Choroid plexus epithelial cell (primary cell): Measurements from ENCODE around the gene IL1RAPL1.
A peak's percentile ranks its signal among the peaks of the same experiment; 100 is the strongest.

Experiments used
- DNase-seq: peaks from one replicate; pipeline ENCODE4 v3.0.0-alpha.2; 2010; ENCODE audit warnings: low read depth
- H3K4me3 ChIP-seq: 2 replicates; pipeline ENCODE4 v1.5.1; 2011; ENCODE audit warnings: low read depth, mild to moderate bottlenecking, control low read depth, low read length, moderate library complexity
- TF ChIP-seq, protein P1 (sequence below): conservative IDR thresholded peaks from 2 replicates; pipeline ENCODE4 v1.5.1; 2011; ENCODE audit warnings: low read depth, mild to moderate bottlenecking, control low read depth, inconsistent platforms, low read length, moderate library complexity

IL1RAPL1 gene

DNA sequence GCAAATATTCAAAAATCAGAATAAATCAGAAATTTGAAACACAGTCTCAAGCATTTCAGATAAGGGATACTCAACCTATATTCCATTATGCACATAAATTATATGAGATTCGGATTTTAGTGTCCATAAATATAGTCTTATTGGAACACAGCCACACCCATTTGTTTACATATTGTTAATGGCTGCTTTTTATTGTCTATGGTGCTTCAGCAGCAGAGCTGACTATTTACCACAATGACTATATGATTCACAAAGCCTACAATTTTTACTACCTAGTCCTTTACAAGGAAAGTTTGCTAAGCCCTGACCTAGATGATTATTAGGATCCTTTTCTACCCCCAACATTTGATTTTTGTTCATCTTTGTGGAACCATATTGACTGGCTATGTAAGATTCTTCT, 63.9 kb downstream of the IL1RAPL1 start:
- no peak for DNase-seq
- TF ChIP-seq, protein P1, sequence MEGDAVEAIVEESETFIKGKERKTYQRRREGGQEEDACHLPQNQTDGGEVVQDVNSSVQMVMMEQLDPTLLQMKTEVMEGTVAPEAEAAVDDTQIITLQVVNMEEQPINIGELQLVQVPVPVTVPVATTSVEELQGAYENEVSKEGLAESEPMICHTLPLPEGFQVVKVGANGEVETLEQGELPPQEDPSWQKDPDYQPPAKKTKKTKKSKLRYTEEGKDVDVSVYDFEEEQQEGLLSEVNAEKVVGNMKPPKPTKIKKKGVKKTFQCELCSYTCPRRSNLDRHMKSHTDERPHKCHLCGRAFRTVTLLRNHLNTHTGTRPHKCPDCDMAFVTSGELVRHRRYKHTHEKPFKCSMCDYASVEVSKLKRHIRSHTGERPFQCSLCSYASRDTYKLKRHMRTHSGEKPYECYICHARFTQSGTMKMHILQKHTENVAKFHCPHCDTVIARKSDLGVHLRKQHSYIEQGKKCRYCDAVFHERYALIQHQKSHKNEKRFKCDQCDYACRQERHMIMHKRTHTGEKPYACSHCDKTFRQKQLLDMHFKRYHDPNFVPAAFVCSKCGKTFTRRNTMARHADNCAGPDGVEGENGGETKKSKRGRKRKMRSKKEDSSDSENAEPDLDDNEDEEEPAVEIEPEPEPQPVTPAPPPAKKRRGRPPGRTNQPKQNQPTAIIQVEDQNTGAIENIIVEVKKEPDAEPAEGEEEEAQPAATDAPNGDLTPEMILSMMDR = no peak
- no peak overlapping the region for H3K4me3 ChIP-seq

DNA sequence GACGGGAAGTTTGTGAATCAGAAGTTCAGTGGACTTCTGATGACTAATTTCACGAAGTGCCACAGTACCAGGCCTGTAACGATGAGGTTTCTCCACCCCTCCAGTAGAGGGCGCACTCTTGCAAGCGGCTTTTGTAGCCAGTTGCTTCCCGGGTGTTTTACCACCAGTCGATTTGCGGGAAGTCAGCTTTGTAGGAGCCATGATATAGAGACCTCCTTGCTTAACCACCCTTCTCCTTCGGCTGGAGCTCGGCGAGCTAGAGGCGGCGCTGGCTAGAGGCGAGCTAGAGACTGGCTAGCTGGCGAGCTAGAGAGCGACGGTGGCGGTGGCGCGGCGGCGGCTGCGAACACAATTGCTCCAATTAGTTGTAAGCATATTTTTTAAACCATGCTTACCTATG, 72.0 kb downstream of the IL1RAPL1 start:
- no peak overlapping the region for H3K4me3 ChIP-seq
- TF ChIP-seq, protein P1 = peak; percentile 16
- no peak for DNase-seq

DNA sequence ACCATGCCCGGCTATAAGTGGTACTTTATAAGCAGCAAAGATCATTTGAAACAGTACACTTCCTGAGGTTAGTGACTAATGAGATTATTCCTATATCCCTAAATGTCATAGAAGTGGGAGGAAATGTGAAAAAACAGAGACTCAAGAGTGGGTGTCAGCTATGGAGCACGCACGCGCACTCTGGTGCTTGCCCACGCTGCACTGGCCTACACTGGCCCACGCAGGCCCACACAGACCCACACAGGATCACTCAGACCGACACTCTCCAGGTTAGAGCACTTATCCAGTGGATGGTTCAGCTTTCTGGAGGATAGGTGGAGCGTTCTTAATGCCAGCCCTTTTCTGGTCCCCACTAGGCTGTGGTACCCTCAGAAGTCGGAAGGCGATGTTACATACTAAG, 78.5 kb downstream of the IL1RAPL1 start:
- no peak overlapping the region for H3K4me3 ChIP-seq
- DNase-seq = no peak
- TF ChIP-seq, protein P1 = no peak

DNA sequence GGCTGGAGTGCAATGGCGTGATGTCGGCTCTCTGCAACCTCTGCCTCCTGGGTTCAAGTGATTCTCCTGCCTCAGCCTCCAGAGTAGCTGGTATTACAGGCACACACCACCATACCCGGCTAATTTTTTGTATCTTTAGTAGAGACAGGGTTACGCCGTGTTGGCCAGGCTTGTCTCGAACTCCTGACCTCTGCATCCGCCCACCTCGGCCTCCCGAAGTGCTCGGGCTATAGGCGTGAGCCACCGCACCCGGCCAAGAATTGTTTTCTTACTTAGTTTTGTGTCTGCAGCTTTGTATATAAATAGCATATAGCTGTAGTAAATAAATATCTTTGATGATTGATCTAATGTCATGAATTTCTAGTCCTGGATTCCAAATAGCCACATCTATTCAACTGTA, 81.1 kb downstream of the IL1RAPL1 start:
- TF ChIP-seq, protein P1 = no peak

DNA sequence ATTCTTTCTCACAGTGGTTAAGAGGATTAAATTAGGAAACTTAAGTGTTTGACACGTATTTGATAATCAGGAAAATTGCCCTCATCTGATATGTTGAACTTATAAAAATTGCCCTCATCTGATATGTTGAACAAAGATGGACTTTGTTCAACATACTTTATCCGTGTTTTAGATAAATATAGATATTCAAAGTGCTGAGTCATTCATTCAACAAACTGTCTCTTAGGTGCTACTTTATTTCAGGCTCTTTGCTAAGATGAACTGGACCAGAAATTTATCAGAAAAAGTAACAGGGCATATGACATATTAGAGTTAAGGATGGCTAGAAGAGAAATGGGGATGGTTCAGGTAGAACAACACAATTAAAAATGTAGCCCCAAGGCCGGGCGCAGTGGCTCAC, 81.7 kb downstream of the IL1RAPL1 start:
- no peak for DNase-seq
- H3K4me3 ChIP-seq = no peak overlapping the region
- TF ChIP-seq, protein P1 = no peak

More for the DNA sequence above, 81.1 kb downstream of the IL1RAPL1 start:
- no peak for DNase-seq
- no peak overlapping the region for H3K4me3 ChIP-seq

DNA sequence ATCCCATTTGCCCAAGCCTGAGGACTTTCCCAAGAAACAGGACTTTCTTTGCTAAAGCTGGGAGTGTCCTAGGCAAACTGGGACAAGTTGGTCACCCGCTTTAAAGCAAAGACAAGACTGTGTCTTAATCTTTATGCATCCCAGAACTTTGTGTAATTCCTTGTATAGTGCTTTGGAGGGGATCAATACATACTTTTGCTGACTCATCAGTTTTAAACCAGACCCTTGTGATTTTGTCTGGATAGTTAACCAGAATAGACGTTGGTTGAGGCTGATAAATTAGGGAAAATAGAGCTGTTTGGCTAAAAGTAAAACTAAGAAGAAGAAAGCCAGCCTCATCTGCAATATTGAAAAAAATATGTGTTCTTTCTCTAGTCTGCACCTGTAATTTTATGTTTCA, 82.8 kb downstream of the IL1RAPL1 start:
- no peak overlapping the region for H3K4me3 ChIP-seq
- DNase-seq = no peak
- TF ChIP-seq, protein P1 = no peak

DNA sequence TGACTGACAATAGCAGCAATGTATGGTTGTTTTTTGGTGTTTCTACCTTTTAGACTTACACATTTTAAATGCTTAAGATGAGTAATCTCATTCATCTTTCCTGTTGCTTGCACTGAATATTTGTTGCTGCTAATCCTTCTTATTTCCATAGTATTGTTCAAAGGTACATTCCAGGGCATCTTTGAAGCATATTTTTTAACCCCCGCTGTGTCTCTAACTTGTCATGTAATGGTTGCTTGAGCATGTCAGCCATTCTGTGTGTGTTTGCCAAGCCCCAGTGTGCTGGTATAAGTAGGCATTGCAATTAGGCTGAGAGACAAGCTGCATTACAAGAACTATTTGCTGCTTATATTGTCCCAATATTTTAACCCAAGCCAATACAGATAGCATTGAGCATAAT, 87.9 kb downstream of the IL1RAPL1 start:
- no peak overlapping the region for H3K4me3 ChIP-seq
- DNase-seq = no peak
- TF ChIP-seq, protein P1 = no peak
